PC-3 (cell line): ENCODE data around the gene ANKRA2. TPM values are rescaled to one million over a fixed set of nuclear protein-coding genes. Genes with fewer than 3 reads are reported as not detected.

Source experiments
- ATAC-seq: fragments of 200-7000 bp; cut with Tn5 transposase; 2 replicates; pipeline ENCODE4 v1.9.1; 2020; ENCODE audit warnings: mild to moderate bottlenecking, moderate library complexity
- BruUV-seq: library from RNA; stranded (reverse); fragments of 400-500 nt; replicated peaks from 2 replicates; lab custom pipeline; 2021; lab: Mats Ljungman, UMichigan
- CTCF ChIA-PET: fragments of 300-600 bp; sonication (Branson Sonifier 250); formaldehyde crosslinking; loops from one replicate; lab custom pipeline; 2022; ENCODE audit warnings: antibody characterized with exemption; lab: Charles Lee
- POLR2A ChIA-PET: fragments of 300-600 bp; sonication (Branson Sonifier 250); formaldehyde crosslinking; loops from one replicate; lab custom pipeline; 2022; ENCODE audit warnings: antibody characterized with exemption; ENCODE audit not compliant: unreplicated experiment; lab: Charles Lee
- DNase-seq: peaks from one replicate; pipeline ENCODE4 v3.0.0-alpha.2; 2015
- H2AFZ ChIP-seq: fragments of 300-600 bp; sonication (generic); 2 replicates; pipeline ENCODE4 v1.6.0; 2016; ENCODE audit warnings: antibody characterized with exemption, low read length
- H3F3A ChIP-seq: fragments of 300-600 bp; sonication (generic); one replicate; pipeline ENCODE4 v1.6.0; 2017; ENCODE audit warnings: antibody characterized with exemption, low read length, control low read depth, mild to moderate bottlenecking; ENCODE audit not compliant: unreplicated experiment
- H3K27ac ChIP-seq: fragments of 300-600 bp; sonication (generic); 2 replicates; pipeline ENCODE4 v1.5.1; 2016; ENCODE audit warnings: mild to moderate bottlenecking, low read length
- H3K27me3 ChIP-seq: fragments of 300-600 bp; sonication (generic); 2 replicates; pipeline ENCODE4 v1.6.1; 2016; ENCODE audit warnings: low read length, mixed read lengths
- H3K36me3 ChIP-seq: fragments of 300-600 bp; sonication (generic); 2 replicates; pipeline ENCODE4 v1.6.1; 2016; ENCODE audit warnings: low read depth, mixed run types, low read length, mixed read lengths
- H3K4me1 ChIP-seq: fragments of 300-600 bp; sonication (generic); 2 replicates; pipeline ENCODE4 v1.5.1; 2016; ENCODE audit warnings: low read length; ENCODE audit not compliant: insufficient read depth
- H3K4me2 ChIP-seq: fragments of 300-600 bp; sonication (generic); 2 replicates; pipeline ENCODE4 v1.6.0; 2016; ENCODE audit warnings: low read length
- H3K4me3 ChIP-seq: fragments of 300-600 bp; sonication (generic); 2 replicates; pipeline ENCODE4 v1.5.1; 2016; ENCODE audit warnings: mild to moderate bottlenecking, low read length, mixed read lengths
- H3K79me2 ChIP-seq: fragments of 300-600 bp; sonication (generic); 2 replicates; pipeline ENCODE4 v1.6.1; 2017; ENCODE audit warnings: low read length, mixed read lengths
- H3K9ac ChIP-seq: fragments of 300-600 bp; sonication (generic); 2 replicates; pipeline ENCODE4 v1.6.0; 2016; ENCODE audit warnings: mild to moderate bottlenecking, low read length
- H3K9me2 ChIP-seq: fragments of 300-600 bp; sonication (generic); replicated peaks from 2 replicates; pipeline ENCODE4 v1.6.1; 2016; ENCODE audit warnings: mixed run types, low read length, mixed read lengths
- H3K9me3 ChIP-seq: fragments of 300-600 bp; sonication (generic); 2 replicates; pipeline ENCODE4 v1.6.1; 2016; ENCODE audit warnings: low read length, mixed read lengths
- H4K20me1 ChIP-seq: fragments of 300-600 bp; sonication (generic); 2 replicates; pipeline ENCODE4 v1.6.1; 2016; ENCODE audit warnings: low read length, mixed read lengths
- EZH2 ChIP-seq: fragments of 300-600 bp; sonication (generic); IDR thresholded peaks from one replicate; pipeline ENCODE4 v1.6.1; 2017; ENCODE audit warnings: antibody characterized with exemption, mild to moderate bottlenecking, low read length; ENCODE audit not compliant: unreplicated experiment
- EZH2phosphoT487 ChIP-seq: fragments of 300-600 bp; sonication (generic); IDR thresholded peaks from 2 replicates; pipeline ENCODE4 v1.6.1; 2018; ENCODE audit warnings: mild to moderate bottlenecking, antibody characterized with exemption, low read length, borderline replicate concordance
- intact Hi-C: fragments of 100-400 bp; cut with micrococcal nuclease; formaldehyde crosslinking; loops from 2 replicates; pipeline ENCODE4 v1.9.0; 2023
- total RNA-seq: library from RNA; depleted of rRNA; stranded (reverse); fragments of >200 nt; gene quantifications from 2 replicates; pipeline ENCODE4 v1.2.3, GENCODE V29; 2014
- TF ChIP-seq, protein P1 (sequence below): fragments of 300-600 bp; sonication (generic); conservative IDR thresholded peaks from 2 replicates; pipeline ENCODE4 v1.5.1; 2017; ENCODE audit warnings: antibody characterized with exemption, low read depth, mild to moderate bottlenecking, low read length

The ANKRA2 gene
- total RNA-seq, 1 experiment from 2014 or later = 4.4 TPM

DNA sequence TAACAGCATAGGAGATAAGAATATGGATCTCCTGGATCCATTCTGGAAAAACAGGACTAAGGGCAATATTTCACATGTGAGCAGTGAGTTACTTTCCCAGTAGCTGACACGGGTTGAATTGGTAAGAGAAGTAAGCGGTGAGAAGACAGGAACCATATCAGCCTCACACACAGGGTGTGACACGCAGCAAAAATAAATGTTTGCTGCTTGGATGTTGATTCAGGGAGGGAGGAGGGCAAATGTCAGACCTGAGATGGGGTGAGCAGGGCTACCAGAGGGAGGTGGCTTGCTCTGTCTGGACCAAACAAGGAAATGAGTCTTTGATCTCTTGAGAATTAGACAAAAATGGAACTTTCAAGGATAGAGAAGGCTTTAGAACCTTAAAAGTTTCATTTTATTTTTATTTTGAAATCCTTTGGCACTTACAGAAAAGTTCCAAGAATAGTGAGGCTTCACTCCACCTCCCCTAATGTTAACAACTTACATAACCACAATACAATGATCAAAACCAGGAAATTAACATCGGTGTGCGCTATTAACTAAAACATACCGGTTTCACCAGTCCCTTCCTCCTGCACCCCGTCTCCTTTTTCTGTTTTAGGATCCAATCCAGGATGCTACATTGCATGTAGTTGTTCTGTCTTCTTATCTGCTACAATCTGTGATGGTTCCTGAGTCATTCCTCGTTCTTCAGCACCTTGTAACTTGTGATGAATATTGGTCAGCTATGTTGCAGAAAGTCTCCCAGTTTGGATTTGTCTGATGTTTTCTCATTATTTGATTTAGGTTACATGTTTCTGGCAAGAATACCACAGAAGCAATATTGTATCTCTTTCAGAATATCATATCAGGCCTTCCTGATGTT is 40.0 kb upstream of the ANKRA2 start:
- DNase-seq = peak; percentile 72
- Histone ChIP-seq H3F3A (no peaks in the 10 kb centered on the region), H3K4me3 (peak overlapping the region; percentile 26; the same call in 1 of the 2 replicates), H3K36me3 (no peaks in the 10 kb centered on the region), H3K27ac (peak overlapping the region; percentile 54), H3K4me2 (peak overlapping the region; percentile 64), H3K4me1 (peaks cover 33% of the 10 kb centered on the region), H3K9ac (no peak overlapping the region; the same call in 1 of the 2 replicates), H3K9me3 (no peaks in the 10 kb centered on the region), H3K27me3 (no peaks in the 10 kb centered on the region), H4K20me1 (no peaks in the 10 kb centered on the region), H3K79me2 (no peaks in the 10 kb centered on the region), H2AFZ (peak overlapping the region; percentile 7; the same call in 1 of the 2 replicates), H3K9me2 (no peaks in the 10 kb centered on the region)
- intact Hi-C loops = loop anchor here (2.0 to 5.0 kb wide), 2 partner anchors 31 to 187 kb away; no protein-coding TSS in a partner anchor
- ChIA-PET POLR2A (no interaction called here), CTCF (no interaction called here)
- no TSS peak for BruUV-seq
- ATAC-seq = peak; percentile 88
- TF ChIP-seq EZH2 (no peak), EZH2phosphoT487 (no peak)
- TF ChIP-seq, protein P1, sequence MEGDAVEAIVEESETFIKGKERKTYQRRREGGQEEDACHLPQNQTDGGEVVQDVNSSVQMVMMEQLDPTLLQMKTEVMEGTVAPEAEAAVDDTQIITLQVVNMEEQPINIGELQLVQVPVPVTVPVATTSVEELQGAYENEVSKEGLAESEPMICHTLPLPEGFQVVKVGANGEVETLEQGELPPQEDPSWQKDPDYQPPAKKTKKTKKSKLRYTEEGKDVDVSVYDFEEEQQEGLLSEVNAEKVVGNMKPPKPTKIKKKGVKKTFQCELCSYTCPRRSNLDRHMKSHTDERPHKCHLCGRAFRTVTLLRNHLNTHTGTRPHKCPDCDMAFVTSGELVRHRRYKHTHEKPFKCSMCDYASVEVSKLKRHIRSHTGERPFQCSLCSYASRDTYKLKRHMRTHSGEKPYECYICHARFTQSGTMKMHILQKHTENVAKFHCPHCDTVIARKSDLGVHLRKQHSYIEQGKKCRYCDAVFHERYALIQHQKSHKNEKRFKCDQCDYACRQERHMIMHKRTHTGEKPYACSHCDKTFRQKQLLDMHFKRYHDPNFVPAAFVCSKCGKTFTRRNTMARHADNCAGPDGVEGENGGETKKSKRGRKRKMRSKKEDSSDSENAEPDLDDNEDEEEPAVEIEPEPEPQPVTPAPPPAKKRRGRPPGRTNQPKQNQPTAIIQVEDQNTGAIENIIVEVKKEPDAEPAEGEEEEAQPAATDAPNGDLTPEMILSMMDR = no peak

DNA sequence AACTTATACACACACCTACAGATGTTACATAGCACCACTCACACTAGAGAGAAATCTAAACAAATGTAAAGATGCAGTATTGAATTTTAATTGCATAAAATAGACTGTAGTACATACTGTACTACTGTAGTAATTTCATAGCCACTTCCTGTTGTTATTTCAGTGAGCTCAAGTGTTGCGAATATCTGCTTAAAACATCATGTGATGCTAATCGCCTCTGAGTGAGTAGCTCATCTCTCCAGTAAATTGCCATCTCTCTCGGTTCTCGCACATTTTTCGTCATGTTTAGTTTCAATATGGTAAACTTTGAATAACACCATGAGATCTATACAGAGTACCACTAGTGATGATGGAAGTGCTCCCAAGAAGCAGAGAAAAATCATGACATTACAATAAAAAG is 38.6 kb upstream of the ANKRA2 start:
- no peak overlapping the region for H2AFZ ChIP-seq
- no peaks in the 10 kb centered on the region for H4K20me1 ChIP-seq
- ChIA-PET POLR2A (no interaction called here), CTCF (no interaction called here)
- no peaks in the 10 kb centered on the region for H3K9me3 ChIP-seq
- no peaks in the 10 kb centered on the region for H3F3A ChIP-seq
- BruUV-seq = no TSS peak
- TF ChIP-seq, protein P1 = no peak
- no peaks in the 10 kb centered on the region for H3K27me3 ChIP-seq
- H3K4me2 ChIP-seq = no peak overlapping the region
- no peak for ATAC-seq
- H3K9ac ChIP-seq = no peak overlapping the region
- no peak for DNase-seq
- H3K36me3 ChIP-seq = no peaks in the 10 kb centered on the region
- intact Hi-C loops = loop anchor here (2.0 kb wide), 1 partner anchor 33 kb away; no protein-coding TSS in a partner anchor
- no peak overlapping the region for H3K4me3 ChIP-seq
- H3K79me2 ChIP-seq = no peaks in the 10 kb centered on the region
- peaks cover 33% of the 10 kb centered on the region for H3K4me1 ChIP-seq
- H3K9me2 ChIP-seq = no peaks in the 10 kb centered on the region
- H3K27ac ChIP-seq = no peak overlapping the region

DNA sequence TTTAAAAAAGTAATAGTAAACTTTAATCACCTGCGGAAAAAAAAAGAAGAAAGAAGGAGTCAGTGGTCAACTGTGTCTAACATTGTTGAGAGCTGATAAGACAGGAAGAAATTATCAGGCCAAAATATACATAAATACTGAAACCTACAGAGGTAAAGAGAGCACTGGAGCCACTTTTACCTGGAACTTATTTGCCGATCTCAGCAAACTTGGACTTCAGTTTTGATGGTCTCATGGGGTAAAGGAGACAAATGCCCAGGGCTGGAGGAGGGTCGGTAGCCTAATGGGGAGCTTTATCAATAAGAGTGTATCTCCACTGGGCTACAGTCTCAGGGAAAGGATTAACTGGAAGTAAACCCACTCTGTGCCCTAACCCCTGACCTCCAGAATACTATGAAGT is 33.9 kb upstream of the ANKRA2 start:
- TF ChIP-seq, protein P1 = no peak
- TF ChIP-seq EZH2phosphoT487 = no peak
- TF ChIP-seq EZH2 = no peak
- Histone ChIP-seq H3F3A (no peaks in the 10 kb centered on the region), H3K27me3 (no peaks in the 10 kb centered on the region), H3K4me1 (no peaks in the 10 kb centered on the region), H3K9ac (no peak overlapping the region), H3K27ac (no peak overlapping the region), H3K36me3 (no peaks in the 10 kb centered on the region), H3K9me2 (no peaks in the 10 kb centered on the region), H3K4me2 (no peak overlapping the region), H3K9me3 (no peaks in the 10 kb centered on the region), H3K4me3 (no peak overlapping the region), H4K20me1 (no peaks in the 10 kb centered on the region), H2AFZ (no peak overlapping the region), H3K79me2 (no peaks in the 10 kb centered on the region)
- intact Hi-C loops = no loop called here
- POLR2A ChIA-PET = no interaction called here
- no TSS peak for BruUV-seq
- ATAC-seq (no peak), DNase-seq (no peak)
- CTCF ChIA-PET = no interaction called here
